GM23338 (cell line): ENCODE data around the gene MYO1D. TPM values are rescaled to one million over a fixed set of nuclear protein-coding genes. Genes with fewer than 3 reads are reported as not detected.

Experiments
- ATAC-seq: fragments of 200-7000 bp; cut with Tn5 transposase; 3 replicates; pipeline ENCODE4 v1.9.1; 2020
- DNase-seq: peaks from one replicate; pipeline ENCODE4 v3.0.0-alpha.2; 2015; ENCODE audit warnings: low spot score
- H2AFZ ChIP-seq: fragments of 200-600 bp; sonication (generic); 2 replicates; pipeline ENCODE4 v1.8.0; 2016; ENCODE audit warnings: antibody characterized with exemption, mild to moderate bottlenecking, moderate library complexity
- H3F3A ChIP-seq: fragments of 200-600 bp; sonication (generic); replicated peaks from 2 replicates; pipeline ENCODE4 v1.8.0; 2017; ENCODE audit warnings: antibody characterized with exemption, mixed run types, low read depth
- H3K27ac ChIP-seq: fragments of 200-600 bp; sonication (generic); 2 replicates; pipeline ENCODE4 v1.6.1; 2016; ENCODE audit warnings: low read depth
- H3K27me3 ChIP-seq: fragments of 200-600 bp; sonication (generic); 2 replicates; pipeline ENCODE4 v1.8.0; 2016; ENCODE audit warnings: mild to moderate bottlenecking, mixed run types, moderate library complexity; ENCODE audit not compliant: insufficient read depth
- H3K36me3 ChIP-seq: fragments of 200-600 bp; sonication (generic); 2 replicates; pipeline ENCODE4 v1.8.0; 2016; ENCODE audit warnings: mild to moderate bottlenecking; ENCODE audit not compliant: insufficient read depth
- H3K4me1 ChIP-seq: fragments of 200-600 bp; sonication (generic); 2 replicates; pipeline ENCODE4 v1.8.0; 2016; ENCODE audit warnings: mild to moderate bottlenecking, moderate library complexity; ENCODE audit not compliant: insufficient read depth
- H3K4me2 ChIP-seq: fragments of 200-600 bp; sonication (generic); 2 replicates; pipeline ENCODE4 v1.7.1; 2017; ENCODE audit warnings: mixed run types
- H3K4me3 ChIP-seq: fragments of 200-600 bp; sonication (generic); 2 replicates; pipeline ENCODE4 v1.6.1; 2016; ENCODE audit warnings: mixed run types
- H3K79me2 ChIP-seq: fragments of 200-600 bp; sonication (generic); replicated peaks from 2 replicates; pipeline ENCODE4 v1.8.0; 2017; ENCODE audit warnings: mild to moderate bottlenecking; ENCODE audit not compliant: insufficient read depth
- H3K9me2 ChIP-seq: fragments of 200-600 bp; sonication (generic); 2 replicates; pipeline ENCODE4 v1.8.0; 2017; ENCODE audit not compliant: insufficient read depth
- H4K20me1 ChIP-seq: fragments of 200-600 bp; sonication (generic); replicated peaks from 2 replicates; pipeline ENCODE4 v1.8.0; 2017; ENCODE audit warnings: mild to moderate bottlenecking; ENCODE audit not compliant: insufficient read depth
- H3K27ac Mint-ChIP-seq: 2 replicates; pipeline ENCODE4 v1.8.0; 2020; ENCODE audit warnings: inconsistent platforms, mild to moderate bottlenecking, moderate library complexity, mixed read lengths
- H3K27me3 Mint-ChIP-seq: 3 replicates; pipeline ENCODE4 v1.8.0; 2022; ENCODE audit warnings: low read depth, mild to moderate bottlenecking, moderate library complexity, mixed read lengths, inconsistent platforms; ENCODE audit not compliant: insufficient read depth, poor library complexity
- H3K36me3 Mint-ChIP-seq: 3 replicates; pipeline ENCODE4 v1.8.0; 2021; ENCODE audit warnings: low read depth, mild to moderate bottlenecking, inconsistent platforms, moderate library complexity, mixed read lengths
- H3K4me1 Mint-ChIP-seq: 3 replicates; pipeline ENCODE4 v1.8.0; 2020; ENCODE audit warnings: mild to moderate bottlenecking, inconsistent platforms, mixed read lengths
- H3K4me3 Mint-ChIP-seq: 3 replicates; pipeline ENCODE4 v1.8.0; 2021; ENCODE audit warnings: moderate library complexity, mild to moderate bottlenecking, inconsistent platforms, mixed read lengths
- H3K9me3 Mint-ChIP-seq: 3 replicates; pipeline ENCODE4 v1.8.0; 2020; ENCODE audit warnings: moderate library complexity, mild to moderate bottlenecking, inconsistent platforms, mixed read lengths
- CREB1 ChIP-seq: fragments of 250-450 bp; sonication (Bioruptor Pico); IDR thresholded peaks from 2 replicates; pipeline ENCODE4 v1.5.0; 2020; ENCODE audit warnings: low read depth, mild to moderate bottlenecking, moderate library complexity
- CTCF ChIP-seq, 2 experiments: fragments of 200-600 bp in 1 of 2; sonication (generic) in 1 of 2; conservative IDR thresholded peaks; 2 replicates each; pipeline versions ENCODE4 v1.5.1 to v1.6.1; 2016 to 2017; ENCODE audit warnings: antibody characterized with exemption in 2 of 2, low read depth in 2 of 2, mild to moderate bottlenecking in 2 of 2, moderate library complexity in 1 of 2
- EZH2 ChIP-seq: fragments of 200-600 bp; sonication (generic); IDR thresholded peaks from one replicate; pipeline ENCODE4 v1.8.0; 2017; ENCODE audit warnings: antibody characterized with exemption, mild to moderate bottlenecking, low read depth; ENCODE audit not compliant: unreplicated experiment
- NANOG ChIP-seq: IDR thresholded peaks from 2 replicates; pipeline ENCODE4 v1.6.1; 2016; ENCODE audit warnings: antibody characterized with exemption, borderline replicate concordance
- POLR2AphosphoS5 ChIP-seq: IDR thresholded peaks from 2 replicates; pipeline ENCODE4 v1.6.1; 2016; ENCODE audit warnings: antibody characterized with exemption, low read depth
- ZNF114 ChIP-seq: fragments of 250-450 bp; sonication (Bioruptor Pico); IDR thresholded peaks from 2 replicates; pipeline ENCODE4 v1.5.0; 2020; ENCODE audit warnings: mild to moderate bottlenecking, moderate library complexity
- polyA plus RNA-seq: library from polyadenylated mRNA; unstranded; fragments of >200 nt; fragmentation: Nextera tagmentation; extraction: Ambion mirVana; gene quantifications from 2 replicates; pipeline ENCODE4 v1.2.1, GENCODE V29; 2016
- total RNA-seq: library from RNA; depleted of rRNA; stranded (reverse); fragments of >200 nt; shearing (Covaris generic); gene quantifications from 2 replicates; pipeline ENCODE4 v1.2.3, GENCODE V29; 2014
- TF ChIP-seq, protein P1 (sequence below): fragments of 250-450 bp; sonication (Bioruptor Pico); IDR thresholded peaks from 2 replicates; pipeline ENCODE4 v1.5.0; 2020; ENCODE audit warnings: mild to moderate bottlenecking, moderate library complexity
- TF ChIP-seq, protein P2 (sequence below): IDR thresholded peaks from 2 replicates; pipeline ENCODE4 v1.6.1; 2016; ENCODE audit warnings: antibody characterized with exemption
- TF ChIP-seq, protein P3 (sequence below): IDR thresholded peaks from one replicate; pipeline ENCODE4 v1.6.1; 2018; ENCODE audit warnings: antibody characterized with exemption; ENCODE audit not compliant: unreplicated experiment

MYO1D gene
- total and polyA plus RNA-seq, 2 experiments from 2014 or later, result 8.6 to 28.6 TPM

DNA sequence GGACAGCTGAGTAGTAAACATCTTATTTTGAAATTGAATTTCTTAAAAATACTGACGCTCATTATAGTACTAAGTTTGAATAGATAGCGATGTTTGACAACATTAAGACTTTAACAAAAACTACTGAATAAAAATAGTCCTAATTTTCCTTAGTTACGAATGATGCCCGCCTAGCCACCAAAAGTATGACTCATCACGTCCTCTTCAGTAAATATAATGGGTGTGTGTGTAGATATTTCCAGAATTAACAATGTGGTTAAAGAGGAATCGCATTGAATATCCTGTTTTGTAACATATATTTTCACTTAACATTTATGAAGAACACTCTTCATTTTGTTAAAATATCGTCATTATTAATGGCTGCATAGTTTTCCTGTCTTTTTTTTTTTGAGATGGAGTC is 187.6 kb downstream of the MYO1D start (continued):
- TF ChIP-seq, protein P1, sequence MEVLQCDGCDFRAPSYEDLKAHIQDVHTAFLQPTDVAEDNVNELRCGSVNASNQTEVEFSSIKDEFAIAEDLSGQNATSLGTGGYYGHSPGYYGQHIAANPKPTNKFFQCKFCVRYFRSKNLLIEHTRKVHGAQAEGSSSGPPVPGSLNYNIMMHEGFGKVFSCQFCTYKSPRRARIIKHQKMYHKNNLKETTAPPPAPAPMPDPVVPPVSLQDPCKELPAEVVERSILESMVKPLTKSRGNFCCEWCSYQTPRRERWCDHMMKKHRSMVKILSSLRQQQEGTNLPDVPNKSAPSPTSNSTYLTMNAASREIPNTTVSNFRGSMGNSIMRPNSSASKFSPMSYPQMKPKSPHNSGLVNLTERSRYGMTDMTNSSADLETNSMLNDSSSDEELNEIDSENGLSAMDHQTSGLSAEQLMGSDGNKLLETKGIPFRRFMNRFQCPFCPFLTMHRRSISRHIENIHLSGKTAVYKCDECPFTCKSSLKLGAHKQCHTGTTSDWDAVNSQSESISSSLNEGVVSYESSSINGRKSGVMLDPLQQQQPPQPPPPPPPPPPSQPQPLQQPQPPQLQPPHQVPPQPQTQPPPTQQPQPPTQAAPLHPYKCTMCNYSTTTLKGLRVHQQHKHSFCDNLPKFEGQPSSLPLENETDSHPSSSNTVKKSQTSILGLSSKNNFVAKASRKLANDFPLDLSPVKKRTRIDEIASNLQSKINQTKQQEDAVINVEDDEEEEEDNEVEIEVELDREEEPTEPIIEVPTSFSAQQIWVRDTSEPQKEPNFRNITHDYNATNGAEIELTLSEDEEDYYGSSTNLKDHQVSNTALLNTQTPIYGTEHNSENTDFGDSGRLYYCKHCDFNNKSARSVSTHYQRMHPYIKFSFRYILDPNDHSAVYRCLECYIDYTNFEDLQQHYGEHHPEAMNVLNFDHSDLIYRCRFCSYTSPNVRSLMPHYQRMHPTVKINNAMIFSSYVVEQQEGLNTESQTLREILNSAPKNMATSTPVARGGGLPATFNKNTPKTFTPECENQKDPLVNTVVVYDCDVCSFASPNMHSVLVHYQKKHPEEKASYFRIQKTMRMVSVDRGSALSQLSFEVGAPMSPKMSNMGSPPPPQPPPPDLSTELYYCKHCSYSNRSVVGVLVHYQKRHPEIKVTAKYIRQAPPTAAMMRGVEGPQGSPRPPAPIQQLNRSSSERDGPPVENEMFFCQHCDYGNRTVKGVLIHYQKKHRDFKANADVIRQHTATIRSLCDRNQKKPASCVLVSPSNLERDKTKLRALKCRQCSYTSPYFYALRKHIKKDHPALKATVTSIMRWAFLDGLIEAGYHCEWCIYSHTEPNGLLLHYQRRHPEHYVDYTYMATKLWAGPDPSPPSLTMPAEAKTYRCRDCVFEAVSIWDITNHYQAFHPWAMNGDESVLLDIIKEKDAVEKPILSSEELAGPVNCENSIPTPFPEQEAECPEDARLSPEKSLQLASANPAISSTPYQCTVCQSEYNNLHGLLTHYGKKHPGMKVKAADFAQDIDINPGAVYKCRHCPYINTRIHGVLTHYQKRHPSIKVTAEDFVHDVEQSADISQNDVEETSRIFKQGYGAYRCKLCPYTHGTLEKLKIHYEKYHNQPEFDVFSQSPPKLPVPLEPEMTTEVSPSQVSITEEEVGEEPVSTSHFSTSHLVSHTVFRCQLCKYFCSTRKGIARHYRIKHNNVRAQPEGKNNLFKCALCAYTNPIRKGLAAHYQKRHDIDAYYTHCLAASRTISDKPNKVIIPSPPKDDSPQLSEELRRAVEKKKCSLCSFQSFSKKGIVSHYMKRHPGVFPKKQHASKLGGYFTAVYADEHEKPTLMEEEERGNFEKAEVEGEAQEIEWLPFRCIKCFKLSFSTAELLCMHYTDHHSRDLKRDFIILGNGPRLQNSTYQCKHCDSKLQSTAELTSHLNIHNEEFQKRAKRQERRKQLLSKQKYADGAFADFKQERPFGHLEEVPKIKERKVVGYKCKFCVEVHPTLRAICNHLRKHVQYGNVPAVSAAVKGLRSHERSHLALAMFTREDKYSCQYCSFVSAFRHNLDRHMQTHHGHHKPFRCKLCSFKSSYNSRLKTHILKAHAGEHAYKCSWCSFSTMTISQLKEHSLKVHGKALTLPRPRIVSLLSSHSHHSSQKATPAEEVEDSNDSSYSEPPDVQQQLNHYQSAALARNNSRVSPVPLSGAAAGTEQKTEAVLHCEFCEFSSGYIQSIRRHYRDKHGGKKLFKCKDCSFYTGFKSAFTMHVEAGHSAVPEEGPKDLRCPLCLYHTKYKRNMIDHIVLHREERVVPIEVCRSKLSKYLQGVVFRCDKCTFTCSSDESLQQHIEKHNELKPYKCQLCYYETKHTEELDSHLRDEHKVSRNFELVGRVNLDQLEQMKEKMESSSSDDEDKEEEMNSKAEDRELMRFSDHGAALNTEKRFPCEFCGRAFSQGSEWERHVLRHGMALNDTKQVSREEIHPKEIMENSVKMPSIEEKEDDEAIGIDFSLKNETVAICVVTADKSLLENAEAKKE, result no peak
- TF ChIP-seq CTCF (conservative IDR thresholded peaks at IDR 0.05; ENCODE audit: low read depth in 2 of 2) (no peak), CREB1 (CRISPR knock-in tag) (no peak), EZH2 (no peak), POLR2AphosphoS5 (no peak)
- TF ChIP-seq, protein P2, sequence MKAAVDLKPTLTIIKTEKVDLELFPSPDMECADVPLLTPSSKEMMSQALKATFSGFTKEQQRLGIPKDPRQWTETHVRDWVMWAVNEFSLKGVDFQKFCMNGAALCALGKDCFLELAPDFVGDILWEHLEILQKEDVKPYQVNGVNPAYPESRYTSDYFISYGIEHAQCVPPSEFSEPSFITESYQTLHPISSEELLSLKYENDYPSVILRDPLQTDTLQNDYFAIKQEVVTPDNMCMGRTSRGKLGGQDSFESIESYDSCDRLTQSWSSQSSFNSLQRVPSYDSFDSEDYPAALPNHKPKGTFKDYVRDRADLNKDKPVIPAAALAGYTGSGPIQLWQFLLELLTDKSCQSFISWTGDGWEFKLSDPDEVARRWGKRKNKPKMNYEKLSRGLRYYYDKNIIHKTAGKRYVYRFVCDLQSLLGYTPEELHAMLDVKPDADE, result no peak

DNA sequence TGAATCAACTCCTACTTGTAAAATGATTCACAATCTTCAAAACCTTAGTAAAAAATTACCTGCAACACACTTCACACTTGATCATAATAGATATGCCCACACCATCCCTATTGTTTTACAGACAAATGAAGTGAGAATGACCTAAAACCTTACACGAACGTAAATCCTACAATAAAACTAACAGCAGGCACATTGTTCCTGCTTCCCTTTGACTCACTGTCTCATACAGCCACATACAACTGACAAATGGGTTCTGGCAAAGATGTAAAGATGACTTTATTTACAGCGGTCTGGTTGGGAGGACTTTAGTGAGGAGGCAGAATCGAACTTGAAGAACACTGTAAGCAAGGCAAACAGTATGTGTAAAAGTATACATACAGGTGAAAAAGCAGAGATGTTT is 188.7 kb downstream of the MYO1D start:
- no peak overlapping the region for H3K27ac ChIP-seq
- no peaks in the 10 kb centered on the region for H3K27me3 ChIP-seq
- Mint-ChIP-seq H3K4me1 (peaks cover 6% of the 10 kb centered on the region), H3K4me3 (no peak overlapping the region), H3K27me3 (no peaks in the 10 kb centered on the region), H3K27ac (no peak overlapping the region), H3K36me3 (peaks cover 16% of the 10 kb centered on the region; the same call in 2 of the 3 replicates), H3K9me3 (peaks cover 12% of the 10 kb centered on the region)
- H2AFZ ChIP-seq, result no peak overlapping the region
- DNase-seq (no peak), ATAC-seq (no peak)
- no peaks in the 10 kb centered on the region for H3K36me3 ChIP-seq
- no peaks in the 10 kb centered on the region for H3K79me2 ChIP-seq
- H3K4me3 ChIP-seq, result no peak overlapping the region
- H4K20me1 ChIP-seq, result no peaks in the 10 kb centered on the region
- H3K4me2 ChIP-seq, result no peak overlapping the region
- no peaks in the 10 kb centered on the region for H3K4me1 ChIP-seq
- 0 out of 2 replicates have a peak, but pooled peaks cover 3% of the 10 kb centered on the region for H3K9me2 ChIP-seq
- H3F3A ChIP-seq, result no peaks in the 10 kb centered on the region
- TF ChIP-seq, protein P3, sequence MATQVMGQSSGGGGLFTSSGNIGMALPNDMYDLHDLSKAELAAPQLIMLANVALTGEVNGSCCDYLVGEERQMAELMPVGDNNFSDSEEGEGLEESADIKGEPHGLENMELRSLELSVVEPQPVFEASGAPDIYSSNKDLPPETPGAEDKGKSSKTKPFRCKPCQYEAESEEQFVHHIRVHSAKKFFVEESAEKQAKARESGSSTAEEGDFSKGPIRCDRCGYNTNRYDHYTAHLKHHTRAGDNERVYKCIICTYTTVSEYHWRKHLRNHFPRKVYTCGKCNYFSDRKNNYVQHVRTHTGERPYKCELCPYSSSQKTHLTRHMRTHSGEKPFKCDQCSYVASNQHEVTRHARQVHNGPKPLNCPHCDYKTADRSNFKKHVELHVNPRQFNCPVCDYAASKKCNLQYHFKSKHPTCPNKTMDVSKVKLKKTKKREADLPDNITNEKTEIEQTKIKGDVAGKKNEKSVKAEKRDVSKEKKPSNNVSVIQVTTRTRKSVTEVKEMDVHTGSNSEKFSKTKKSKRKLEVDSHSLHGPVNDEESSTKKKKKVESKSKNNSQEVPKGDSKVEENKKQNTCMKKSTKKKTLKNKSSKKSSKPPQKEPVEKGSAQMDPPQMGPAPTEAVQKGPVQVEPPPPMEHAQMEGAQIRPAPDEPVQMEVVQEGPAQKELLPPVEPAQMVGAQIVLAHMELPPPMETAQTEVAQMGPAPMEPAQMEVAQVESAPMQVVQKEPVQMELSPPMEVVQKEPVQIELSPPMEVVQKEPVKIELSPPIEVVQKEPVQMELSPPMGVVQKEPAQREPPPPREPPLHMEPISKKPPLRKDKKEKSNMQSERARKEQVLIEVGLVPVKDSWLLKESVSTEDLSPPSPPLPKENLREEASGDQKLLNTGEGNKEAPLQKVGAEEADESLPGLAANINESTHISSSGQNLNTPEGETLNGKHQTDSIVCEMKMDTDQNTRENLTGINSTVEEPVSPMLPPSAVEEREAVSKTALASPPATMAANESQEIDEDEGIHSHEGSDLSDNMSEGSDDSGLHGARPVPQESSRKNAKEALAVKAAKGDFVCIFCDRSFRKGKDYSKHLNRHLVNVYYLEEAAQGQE, result no peak
- TF ChIP-seq POLR2AphosphoS5 (no peak), ZNF114 (CRISPR knock-in tag) (no peak), NANOG (no peak)
